ENCODE measurements around the gene PTP4A1.
A peak's percentile ranks its signal among the peaks of the same experiment; 100 is the strongest.
"Not testable (repeated sequence)": the region's sequence is repeated elsewhere in the genome, so short reads cannot be mapped to it uniquely, and the experiment has no call there.

PTP4A1 gene

GRCh38 chr6:63572044-63572746 lies at the start of gene PTP4A1, which contains the start of gene LOC128125822:
TSS of gene PTP4A1 (plus strand) at chr6:63572480. CDS start at chr6:63576881, 4,401 bp downstream.
TSS of gene LOC128125822 (plus strand) at chr6:63572480.
- H3K4me3 ChIP-seq (ENCODE audit: low read depth, low read length): peak within 1 kb of the TSS; percentile 88
- peak; percentile 95 for DNase-seq (ENCODE audit: low read depth)

DNA sequence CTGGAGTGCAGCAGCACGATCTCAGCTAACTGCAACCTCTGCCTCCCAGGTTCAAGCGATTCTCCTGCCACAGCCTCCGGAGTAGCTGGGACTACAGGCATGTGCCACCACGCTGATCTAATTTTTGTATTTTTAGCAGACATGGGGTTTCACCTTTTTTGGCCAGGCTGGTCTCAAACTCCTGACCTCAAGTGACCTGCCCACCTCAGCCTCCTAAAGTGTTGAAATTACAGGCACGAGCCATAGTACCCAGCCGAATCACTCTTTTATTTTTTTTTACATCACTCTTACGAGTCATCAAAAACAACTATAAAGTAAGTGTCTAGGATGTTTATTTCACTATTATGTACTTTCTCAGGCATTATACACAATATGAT lies 49.4 kb upstream of the PTP4A1 start:
- DNase-seq (ENCODE audit: low read depth); H3K4me3 ChIP-seq (ENCODE audit: low read depth, low read length): not testable (repeated sequence)

DNA sequence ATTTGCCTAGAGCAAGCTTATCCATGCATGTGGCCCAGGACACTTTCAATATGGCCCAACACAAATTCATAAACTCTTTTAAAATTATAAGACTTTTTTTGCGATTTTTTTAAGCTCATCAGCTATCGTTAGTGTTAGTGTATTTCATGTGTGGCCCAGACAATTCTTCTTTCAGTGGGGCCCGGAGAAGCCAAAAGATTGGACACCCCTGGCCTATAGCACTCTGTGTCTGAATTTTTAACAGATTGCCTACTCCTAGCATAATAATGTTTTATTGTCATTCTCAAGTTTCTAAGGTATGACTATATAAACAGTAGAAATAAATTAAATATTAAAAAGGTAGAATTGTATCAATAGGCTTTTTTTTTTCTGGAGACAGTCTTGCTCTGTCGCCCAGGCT lies 48.6 kb upstream of the PTP4A1 start:
- no peak overlapping the region for H3K4me3 ChIP-seq (ENCODE audit: low read depth, low read length)
- DNase-seq (ENCODE audit: low read depth): no peak

GRCh38 chr6:63525186-63525878 lies 46.9 kb upstream of the PTP4A1 start:
- no peak for DNase-seq (ENCODE audit: low read depth)
- H3K4me3 ChIP-seq (ENCODE audit: low read depth, low read length): no peak overlapping the region

DNA sequence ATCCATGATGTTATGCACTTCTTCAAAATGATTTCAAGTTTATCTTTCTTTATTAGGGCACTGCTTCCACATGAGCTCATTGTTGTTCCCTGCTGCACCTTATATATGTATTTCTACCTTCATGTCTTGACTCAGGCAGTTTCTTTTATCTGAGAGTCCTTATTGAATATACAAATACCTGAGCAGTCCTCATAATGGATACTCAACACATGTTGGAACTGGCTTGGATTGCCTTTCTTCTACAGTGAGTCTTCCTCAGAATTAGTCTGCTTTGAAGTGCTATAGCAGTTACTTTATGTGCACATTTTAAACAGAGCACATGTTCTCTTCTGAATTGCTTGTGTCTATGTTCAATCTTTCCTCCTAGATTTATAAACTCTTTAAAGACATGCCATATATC lies 45.3 kb upstream of the PTP4A1 start:
- H3K4me3 ChIP-seq (ENCODE audit: low read depth, low read length): no peak overlapping the region
- no peak for DNase-seq (ENCODE audit: low read depth)

- peak; percentile 100 for DNase-seq (ENCODE audit: low read depth)
- no peak overlapping the region for H3K4me3 ChIP-seq (ENCODE audit: low read depth, low read length)
These were observed 44.4 kb upstream of the PTP4A1 start for GRCh38 chr6:63527658-63528514.

- DNase-seq (ENCODE audit: low read depth): no peak
- no peak overlapping the region for H3K4me3 ChIP-seq (ENCODE audit: low read depth, low read length)
These were observed 42.8 kb upstream of the PTP4A1 start for GRCh38 chr6:63529498-63529897.

GRCh38 chr6:63530182-63530581 lies 42.1 kb upstream of the PTP4A1 start:
- no peak overlapping the region for H3K4me3 ChIP-seq (ENCODE audit: low read depth, low read length)
- DNase-seq (ENCODE audit: low read depth): no peak

- DNase-seq (ENCODE audit: low read depth): no peak
- no peak overlapping the region for H3K4me3 ChIP-seq (ENCODE audit: low read depth, low read length)
These were observed 41.3 kb upstream of the PTP4A1 start for GRCh38 chr6:63530991-63531390.

- no peak overlapping the region for H3K4me3 ChIP-seq (ENCODE audit: low read depth, low read length)
- DNase-seq (ENCODE audit: low read depth): no peak
These were observed 39.3 kb upstream of the PTP4A1 start for GRCh38 chr6:63533026-63533425.

DNA sequence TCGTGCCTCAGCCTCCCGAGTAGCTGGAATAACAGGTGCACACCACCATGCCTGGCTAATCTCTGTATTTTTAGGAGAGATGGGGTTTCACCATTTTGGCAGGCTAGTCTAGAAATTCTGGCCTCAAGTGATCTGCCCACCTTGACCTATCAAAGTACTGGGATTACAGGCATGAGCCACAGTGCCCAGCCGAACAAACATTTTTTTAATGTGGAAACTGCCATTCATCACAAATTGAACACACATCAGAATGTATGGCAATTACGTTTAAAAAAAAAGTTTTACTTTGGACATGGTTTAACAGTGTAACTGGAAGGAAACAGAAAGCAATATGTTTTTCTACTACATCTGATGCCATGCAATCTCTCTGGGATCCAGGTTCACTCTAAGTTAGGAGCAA lies 38.3 kb upstream of the PTP4A1 start:
- no peak for DNase-seq (ENCODE audit: low read depth)

DNA sequence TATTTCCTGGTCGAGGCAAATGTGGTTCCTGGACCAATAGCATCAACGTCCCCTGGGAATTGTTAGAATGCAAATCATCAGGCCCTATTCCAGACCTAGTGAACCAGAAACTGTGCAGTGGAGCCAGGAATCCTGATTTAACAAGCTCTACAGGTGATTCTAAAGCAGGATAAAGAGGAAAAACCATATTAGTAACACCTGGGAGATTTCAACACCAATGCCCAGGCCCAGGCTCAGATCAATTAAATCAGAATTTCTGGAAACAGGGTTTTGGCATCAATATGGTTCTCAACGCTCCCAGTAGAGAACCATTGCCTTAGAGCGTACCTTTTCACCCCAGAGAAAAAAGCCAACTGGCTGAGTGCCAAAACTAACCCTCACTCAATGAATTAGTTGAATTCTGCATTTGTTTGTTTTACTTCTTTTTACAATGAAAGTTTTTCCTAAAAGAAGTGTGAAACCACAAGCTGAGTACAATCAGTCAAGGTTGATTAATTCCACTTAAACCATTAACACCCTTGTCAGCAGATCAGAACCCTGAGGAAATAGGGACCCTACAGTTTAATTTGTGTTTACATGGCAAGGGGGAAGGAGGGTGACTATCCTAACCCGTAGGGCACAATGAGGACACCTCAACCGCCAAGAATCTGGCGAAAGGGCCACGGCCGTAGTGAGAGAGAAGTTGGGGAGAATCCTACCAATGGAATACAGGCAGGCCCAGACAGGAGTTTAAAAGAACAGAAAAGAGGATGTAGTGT lies 34.9 kb upstream of the PTP4A1 start:
- DNase-seq (ENCODE audit: low read depth): no peak
- no peak overlapping the region for H3K4me3 ChIP-seq (ENCODE audit: low read depth, low read length)

More for the DNA sequence above, 38.3 kb upstream of the PTP4A1 start:
- H3K4me3 ChIP-seq (ENCODE audit: low read depth, low read length): no peak overlapping the region

GRCh38 chr6:63537959-63538300 lies 34.4 kb upstream of the PTP4A1 start:
- no peak for DNase-seq (ENCODE audit: low read depth)

GRCh38 chr6:63538550-63538949 lies 33.7 kb upstream of the PTP4A1 start:
- H3K4me3 ChIP-seq (ENCODE audit: low read depth, low read length): no peak overlapping the region
- DNase-seq (ENCODE audit: low read depth): no peak

More at GRCh38 chr6:63537959-63538300, 34.4 kb upstream of the PTP4A1 start:
- H3K4me3 ChIP-seq (ENCODE audit: low read depth, low read length): no peak overlapping the region

- H3K4me3 ChIP-seq (ENCODE audit: low read depth, low read length): no peak overlapping the region
- no peak for DNase-seq (ENCODE audit: low read depth)
These were observed 29.3 kb upstream of the PTP4A1 start for GRCh38 chr6:63543001-63543400.

DNA sequence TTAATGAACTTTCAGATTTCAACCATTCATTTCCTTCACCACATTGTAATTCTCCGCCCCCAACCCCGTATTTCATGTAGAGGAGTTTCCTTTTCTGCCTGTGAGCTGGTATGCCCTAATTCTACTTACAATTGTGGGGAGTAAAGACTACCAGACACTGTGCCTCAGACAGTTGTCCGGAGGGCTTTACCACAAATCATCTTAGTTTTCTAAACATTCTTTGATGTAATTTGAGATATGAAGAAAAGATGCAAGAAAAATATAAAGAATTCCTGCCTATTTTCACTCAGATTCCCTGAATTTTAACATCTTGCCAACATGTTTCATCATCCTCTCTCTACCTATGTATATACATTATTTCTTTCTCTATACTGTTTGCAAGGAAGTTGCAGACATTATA lies 28.3 kb upstream of the PTP4A1 start:
- no peak overlapping the region for H3K4me3 ChIP-seq (ENCODE audit: low read depth, low read length)
- DNase-seq (ENCODE audit: low read depth): no peak

- no peak overlapping the region for H3K4me3 ChIP-seq (ENCODE audit: low read depth, low read length)
- no peak for DNase-seq (ENCODE audit: low read depth)
These were observed 26.0 kb upstream of the PTP4A1 start for GRCh38 chr6:63546236-63546635.

GRCh38 chr6:63546697-63547096 lies 25.6 kb upstream of the PTP4A1 start:
- H3K4me3 ChIP-seq (ENCODE audit: low read depth, low read length): no peak overlapping the region
- no peak for DNase-seq (ENCODE audit: low read depth)

DNA sequence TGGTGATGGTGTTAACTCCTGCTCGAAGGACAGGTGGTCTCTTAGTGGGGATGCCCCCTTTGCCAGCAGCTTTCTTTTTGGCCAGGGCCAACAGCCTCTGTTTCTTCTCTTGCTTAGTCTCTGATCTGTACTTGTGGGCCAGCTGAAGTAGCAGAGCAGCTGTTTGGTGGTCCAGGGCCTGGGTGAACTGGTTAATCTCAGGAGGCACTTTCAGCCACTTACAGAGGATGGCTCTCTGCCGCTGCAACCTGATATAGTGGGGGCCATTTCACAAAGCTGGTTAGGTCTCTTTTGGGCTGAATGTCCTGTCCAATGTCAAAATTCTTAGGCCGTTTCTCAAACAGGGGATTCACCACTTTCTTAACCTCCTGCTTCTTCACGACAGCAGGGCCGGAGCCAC lies 23.2 kb upstream of the PTP4A1 start:
- no peak overlapping the region for H3K4me3 ChIP-seq (ENCODE audit: low read depth, low read length)
- no peak for DNase-seq (ENCODE audit: low read depth)

- H3K4me3 ChIP-seq (ENCODE audit: low read depth, low read length): no peak overlapping the region
- DNase-seq (ENCODE audit: low read depth): no peak
These were observed 19.1 kb upstream of the PTP4A1 start for GRCh38 chr6:63553208-63553607.

Data from skeletal muscle cell (primary cell).